ENCODE data around the gene SPOCK3.

DNA sequence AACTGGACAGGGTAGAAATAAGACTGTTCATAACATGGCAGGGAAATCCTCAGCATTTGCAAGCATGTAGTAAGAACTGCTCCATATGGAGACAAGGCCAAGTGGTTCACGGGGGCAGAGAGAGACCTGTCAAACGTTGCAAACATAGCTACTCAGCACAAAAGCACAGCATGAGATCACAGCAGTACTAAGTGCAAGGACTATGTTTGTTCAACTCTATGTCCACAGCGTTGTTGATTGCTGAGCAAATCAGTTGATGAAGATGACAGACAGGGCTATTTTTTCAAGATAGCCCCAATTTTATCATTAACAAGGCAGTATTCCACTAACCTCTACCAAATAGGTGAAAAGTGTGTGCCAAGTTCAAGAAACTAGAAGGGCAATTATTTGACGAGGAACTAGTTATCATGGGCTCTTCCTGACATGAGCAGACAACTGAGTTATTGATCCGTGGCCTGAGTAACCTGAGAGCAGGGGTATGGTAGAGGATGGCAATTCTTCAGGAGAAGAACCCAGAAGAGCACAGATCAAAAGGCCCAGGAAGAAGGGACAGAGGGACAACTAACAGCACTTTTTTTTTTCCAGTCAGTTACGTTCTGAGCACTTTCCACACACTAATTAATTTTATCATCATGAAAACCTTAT, 57.4 kb downstream of the SPOCK3 start:
- TF ChIP-seq, protein P1, sequence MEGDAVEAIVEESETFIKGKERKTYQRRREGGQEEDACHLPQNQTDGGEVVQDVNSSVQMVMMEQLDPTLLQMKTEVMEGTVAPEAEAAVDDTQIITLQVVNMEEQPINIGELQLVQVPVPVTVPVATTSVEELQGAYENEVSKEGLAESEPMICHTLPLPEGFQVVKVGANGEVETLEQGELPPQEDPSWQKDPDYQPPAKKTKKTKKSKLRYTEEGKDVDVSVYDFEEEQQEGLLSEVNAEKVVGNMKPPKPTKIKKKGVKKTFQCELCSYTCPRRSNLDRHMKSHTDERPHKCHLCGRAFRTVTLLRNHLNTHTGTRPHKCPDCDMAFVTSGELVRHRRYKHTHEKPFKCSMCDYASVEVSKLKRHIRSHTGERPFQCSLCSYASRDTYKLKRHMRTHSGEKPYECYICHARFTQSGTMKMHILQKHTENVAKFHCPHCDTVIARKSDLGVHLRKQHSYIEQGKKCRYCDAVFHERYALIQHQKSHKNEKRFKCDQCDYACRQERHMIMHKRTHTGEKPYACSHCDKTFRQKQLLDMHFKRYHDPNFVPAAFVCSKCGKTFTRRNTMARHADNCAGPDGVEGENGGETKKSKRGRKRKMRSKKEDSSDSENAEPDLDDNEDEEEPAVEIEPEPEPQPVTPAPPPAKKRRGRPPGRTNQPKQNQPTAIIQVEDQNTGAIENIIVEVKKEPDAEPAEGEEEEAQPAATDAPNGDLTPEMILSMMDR (IDR thresholded peaks at IDR 0.05; ENCODE audit: extremely low read depth in 1 of 2, insufficient read depth in 1 of 2, low read depth in 1 of 2, low read length in 2 of 2), result no peak
- TF ChIP-seq POLR2A (IDR thresholded peaks at IDR 0.05; ENCODE audit: low read depth, low read length) (no peak), EZH2 (IDR thresholded peaks at IDR 0.05; ENCODE audit: borderline replicate concordance, low read depth, low read length, severe bottlenecking) (no peak), JUN (IDR thresholded peaks at IDR 0.05; ENCODE audit: borderline replicate concordance, insufficient read depth, insufficient read length, low read depth) (no peak), MYC (IDR thresholded peaks at IDR 0.05; ENCODE audit: low read depth, low read length) (no peak), POLR2AphosphoS5 (IDR thresholded peaks at IDR 0.05; ENCODE audit: insufficient read depth, low read depth, low read length) (no peak)
- TF ChIP-seq, protein P2, sequence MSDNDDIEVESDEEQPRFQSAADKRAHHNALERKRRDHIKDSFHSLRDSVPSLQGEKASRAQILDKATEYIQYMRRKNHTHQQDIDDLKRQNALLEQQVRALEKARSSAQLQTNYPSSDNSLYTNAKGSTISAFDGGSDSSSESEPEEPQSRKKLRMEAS (IDR thresholded peaks at IDR 0.05; ENCODE audit: insufficient read depth, insufficient read length), result no peak
